ENCODE measurements around the gene CHST11. TPM values are rescaled to one million over a fixed set of nuclear protein-coding genes. Genes with fewer than 3 reads are reported as not detected.
"Not testable (repeated sequence)": the region's sequence is repeated elsewhere in the genome, so short reads cannot be mapped to it uniquely, and the experiment has no call there.

The CHST11 gene
- total and polyA plus RNA-seq, 2 of the 4 experiments (the other 2 are of a cell fraction) = 1.4 to 2.7 TPM

GRCh38 chr12:104527653-104528052, 70.9 kb downstream of the CHST11 start:
- dilution Hi-C loops (cut with HindIII; ENCODE audit: low sequenced_read_pairs, unreplicated experiment); ATAC-seq (ENCODE audit: low read depth); H3K9me3 ChIP-seq (ENCODE audit: control insufficient read depth, insufficient read depth, low read length); CTCF ChIA-PET; H2AFZ ChIP-seq (replicated peaks; ENCODE audit: low read length, poor library complexity); H3K14ac ChIP-seq (replicated peaks; ENCODE audit: low read depth, low read length); H2AK5ac ChIP-seq (ENCODE audit: low read depth, low read length); H3K9ac ChIP-seq (ENCODE audit: low read depth, low read length); H4K91ac ChIP-seq (ENCODE audit: insufficient read depth, low read depth, low read length); H3K18ac ChIP-seq (ENCODE audit: low read depth, low read length); H2BK5ac ChIP-seq (ENCODE audit: low read depth, low read length, poor library complexity, severe bottlenecking); H3K4ac ChIP-seq (ENCODE audit: low read depth, low read length); H3K36me3 ChIP-seq (ENCODE audit: control insufficient read depth, insufficient read depth, low read length); H4K8ac ChIP-seq (ENCODE audit: low read depth in 2 of 2, low read length in 2 of 2); H3K4me3 ChIP-seq (ENCODE audit: insufficient read depth, low read depth, low read length); H3K9me1 ChIP-seq (ENCODE audit: insufficient read depth, low read length); H2BK120ac ChIP-seq (ENCODE audit: low read depth, low read length); H3K27ac ChIP-seq (ENCODE audit: insufficient read depth, low read length); BruUV-seq (replicated peaks); H3K79me1 ChIP-seq (ENCODE audit: low read depth in 1 of 2, low read length in 2 of 2); H2AK9ac ChIP-seq (replicated peaks; ENCODE audit: low read depth, low read length, poor library complexity); H3K23ac ChIP-seq (ENCODE audit: low read depth, low read length); H3K4me1 ChIP-seq (ENCODE audit: control insufficient read depth, insufficient read depth, low read length); H2BK20ac ChIP-seq (ENCODE audit: low read depth, low read length); H4K5ac ChIP-seq (ENCODE audit: low read depth, low read length); POLR2A ChIA-PET (ENCODE audit: unreplicated experiment); intact Hi-C loops (cut with micrococcal nuclease); H3K56ac ChIP-seq (ENCODE audit: extremely low read depth, insufficient read depth, low read length); in situ Hi-C loops (cut with MboI; ENCODE audit: low sequenced_read_pairs); H4K20me1 ChIP-seq (ENCODE audit: insufficient read depth, low read length); H2BK15ac ChIP-seq (ENCODE audit: low read depth, low read length); DNase-seq; H3K4me2 ChIP-seq (ENCODE audit: low read depth, low read length): not testable (repeated sequence)
- peaks cover 17% of the 10 kb centered on the region for H3K27me3 ChIP-seq (ENCODE audit: control insufficient read depth, insufficient read depth, low read length)
- no CpG with 5 or more reads among the region's 5 CpGs for WGBS, 2 experiments (ENCODE audit: extremely low coverage in 2 of 2, insufficient read length in 1 of 2)
